Measurements from ENCODE around the gene GRAMD1B. TPM values are rescaled to one million over a fixed set of nuclear protein-coding genes. Genes with fewer than 3 reads are reported as not detected.
"Not testable (repeated sequence)": the region's sequence is repeated elsewhere in the genome, so short reads cannot be mapped to it uniquely, and the experiment has no call there.

The GRAMD1B gene
- total and polyA plus RNA-seq, 8 donors = 1.1 to 4.8 (median 2.2) TPM

- no peak for FAIRE-seq
- Histone ChIP-seq H3K4me1 (no peaks in the 10 kb centered on the region), H3K9me3 (no peaks in the 10 kb centered on the region), H3K36me3 (no peaks in the 10 kb centered on the region), H3K27ac (no peak overlapping the region), H3K27me3 (peaks cover 0 to 6% (median 0%) of the 10 kb centered on the region in 4 donors), H3K4me3 (no peak overlapping the region)
- TF ChIP-seq CTCF (IDR thresholded peaks at IDR 0.05) = no peak
- no peak for DNase-seq
- 43 to 57% methylated on average over 17 of the region's 17 CpGs for WGBS, 2 donors
- intact Hi-C loops (cut with DNase I) = no loop called here
- no peak for ATAC-seq
Measured at GRCh38 chr11:123517559-123518364, 87.7 kb downstream of the GRAMD1B start.

- DNase-seq = no peak
- intact Hi-C loops (cut with DNase I) = no loop called here
- Histone ChIP-seq H3K27ac (no peak overlapping the region), H3K4me3 (no peak overlapping the region), H3K9me3 (no peaks in the 10 kb centered on the region), H3K36me3 (no peaks in the 10 kb centered on the region), H3K27me3 (peaks cover 0 to 6% (median 0%) of the 10 kb centered on the region in 4 donors), H3K4me1 (no peaks in the 10 kb centered on the region)
- FAIRE-seq = no peak
- 64 to 69% methylated on average over 9 of the region's 9 CpGs for WGBS, 2 donors
- ATAC-seq = no peak
- no peak for TF ChIP-seq CTCF (IDR thresholded peaks at IDR 0.05)
Measured at GRCh38 chr11:123518496-123519054, 88.5 kb downstream of the GRAMD1B start.

- no peak for TF ChIP-seq CTCF (IDR thresholded peaks at IDR 0.05)
- H3K9me3 ChIP-seq = no peaks in the 10 kb centered on the region
- no peaks in the 10 kb centered on the region for H3K36me3 ChIP-seq
- H3K4me1 ChIP-seq = no peaks in the 10 kb centered on the region
- WGBS, 2 donors = 47 to 49% methylated on average over 11 of the region's 11 CpGs
- intact Hi-C loops (cut with DNase I) = no loop called here
- ATAC-seq (peak in 1 of 4 donors; percentile 11), DNase-seq (no peak), FAIRE-seq (no peak)
- peaks cover 0 to 6% (median 0%) of the 10 kb centered on the region in 4 donors for H3K27me3 ChIP-seq
- H3K27ac ChIP-seq = no peak overlapping the region
- H3K4me3 ChIP-seq = no peak overlapping the region
Measured at GRCh38 chr11:123519055-123519796, 89.2 kb downstream of the GRAMD1B start.

DNA sequence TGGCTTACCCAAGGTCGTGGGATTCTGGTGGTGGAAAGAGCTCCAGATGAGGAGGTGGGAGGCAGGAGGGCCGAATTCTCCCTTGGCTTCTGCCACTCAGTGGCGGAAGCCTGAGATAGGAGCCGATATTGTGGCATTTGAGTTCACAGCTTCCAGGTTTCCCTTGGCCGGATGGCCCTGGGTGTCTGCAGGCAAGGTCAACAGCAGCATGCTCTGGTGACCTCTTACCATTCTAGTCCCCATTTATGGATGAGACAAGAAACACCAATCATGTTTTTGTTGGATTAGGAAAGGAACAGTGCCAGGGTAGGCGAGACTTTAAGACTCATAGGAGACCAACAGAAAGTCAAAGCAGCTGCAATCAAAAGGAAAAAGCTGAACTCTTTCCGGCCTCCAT is 89.7 kb downstream of the GRAMD1B start:
- WGBS, 2 donors = 51% methylated on average over 7 of the region's 7 CpGs

DNA sequence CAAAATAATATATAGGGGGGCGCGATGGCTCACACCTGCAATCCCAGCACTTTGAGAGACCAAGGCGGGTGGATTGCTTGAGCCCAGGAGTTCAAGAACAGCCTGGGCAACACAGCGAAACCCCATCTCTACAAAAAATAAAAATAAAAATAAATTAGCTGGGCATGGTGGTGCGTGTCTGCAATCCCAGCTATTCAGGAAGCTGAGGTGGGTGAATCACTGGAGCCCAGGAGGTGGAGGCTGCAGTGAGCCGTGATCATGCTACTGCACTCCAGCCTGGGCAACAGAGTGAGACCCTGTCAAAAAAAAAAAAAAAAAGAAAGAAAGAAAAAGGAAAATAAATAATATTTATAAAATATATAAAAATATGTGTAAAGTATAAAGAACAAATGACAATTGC is 90.4 kb downstream of the GRAMD1B start:
- ATAC-seq; H3K9me3 ChIP-seq; H3K27ac ChIP-seq; DNase-seq; intact Hi-C loops (cut with DNase I); H3K27me3 ChIP-seq; FAIRE-seq; H3K4me1 ChIP-seq; H3K4me3 ChIP-seq; H3K36me3 ChIP-seq: not testable (repeated sequence)
- 88 to 97% methylated on average over 6 of the region's 6 CpGs for WGBS, 2 donors

More for the DNA sequence above, 89.7 kb downstream of the GRAMD1B start:
- Histone ChIP-seq H3K4me1 (no peaks in the 10 kb centered on the region), H3K36me3 (no peaks in the 10 kb centered on the region), H3K9me3 (no peaks in the 10 kb centered on the region), H3K27ac (no peak overlapping the region), H3K27me3 (peaks cover 0 to 6% (median 0%) of the 10 kb centered on the region in 4 donors), H3K4me3 (no peak overlapping the region)
- DNase-seq (no peak), ATAC-seq (no peak), FAIRE-seq (no peak)
- intact Hi-C loops (cut with DNase I) = no loop called here
- no peak for TF ChIP-seq CTCF (IDR thresholded peaks at IDR 0.05)
